ENCODE measurements around the gene PFDN1. TPM values are rescaled to one million over a fixed set of nuclear protein-coding genes. Genes with fewer than 3 reads are reported as not detected.

The PFDN1 gene
- polyA plus RNA-seq, 1 donor (not counting 4 experiments of a cell fraction or from before 2014, with no cell fraction given) = 79.0 TPM

DNA sequence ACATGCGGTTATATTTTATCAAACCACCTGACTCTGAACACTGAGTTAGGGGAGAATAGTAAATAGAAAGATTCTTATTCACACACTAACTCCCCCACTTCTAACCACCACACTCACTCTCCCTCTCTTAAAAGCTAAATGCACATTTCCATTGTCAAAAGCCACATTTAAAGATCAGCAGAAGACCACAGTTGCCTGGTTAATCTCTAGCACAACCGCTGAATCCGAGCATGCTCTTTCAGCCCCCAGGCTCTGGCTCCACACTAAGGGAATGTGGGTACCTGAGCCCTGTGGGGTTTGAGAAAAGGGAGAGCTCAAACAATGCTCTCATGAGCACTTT, 35.7 kb downstream of the PFDN1 start:
- dilution Hi-C loops (cut with MboI; ENCODE audit: extremely low pct_ligation_motif_present, low sequenced_read_pairs) = loop anchor here (10.0 kb wide), 1 partner anchor 48 kb away; no protein-coding TSS in a partner anchor

DNA sequence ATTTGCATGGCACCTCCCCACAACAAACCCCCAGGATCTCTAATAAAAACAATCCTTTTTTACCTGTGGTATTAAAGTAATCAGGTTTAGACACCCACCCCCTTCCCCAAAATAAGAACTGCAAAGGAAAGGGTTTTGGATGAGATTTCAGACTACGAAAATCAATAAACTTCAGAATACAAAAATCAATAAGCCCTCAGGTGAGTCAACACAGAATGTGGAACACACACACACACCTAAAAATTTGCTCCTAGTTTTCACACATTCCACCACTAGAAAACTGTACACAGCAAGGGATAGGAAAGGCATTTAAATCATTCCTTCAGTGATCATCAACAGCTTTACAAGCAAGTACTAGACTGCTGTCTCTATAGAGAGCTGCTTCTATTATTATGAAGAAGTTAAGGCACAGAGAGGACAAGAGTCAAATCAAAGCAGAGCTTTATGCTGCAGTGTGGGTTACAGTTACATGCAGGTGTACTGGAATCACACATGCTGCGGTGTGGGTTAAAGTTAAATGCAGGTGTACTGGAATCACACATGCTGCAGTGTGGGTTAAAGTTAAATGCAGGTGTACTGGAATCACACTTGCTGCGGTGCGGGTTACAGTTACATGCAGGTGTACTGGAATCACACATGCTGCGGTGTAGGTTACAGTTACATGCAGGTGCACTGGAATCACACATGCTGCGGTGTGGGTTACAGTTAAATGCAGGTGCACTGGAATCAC, 36.3 kb downstream of the PFDN1 start:
- Histone ChIP-seq H3K4me2 (ENCODE audit: control insufficient read depth, extremely low read depth, insufficient read depth, low read depth, low read length) (no peak overlapping the region), H3K79me2 (ENCODE audit: control insufficient read depth, insufficient read depth, low read length) (peaks cover 24% of the 10 kb centered on the region), H3K4me1 (ENCODE audit: control insufficient read depth, extremely low read depth, insufficient read depth, low read length) (peaks cover 9% of the 10 kb centered on the region), H3K9me1 (ENCODE audit: control insufficient read depth, extremely low read depth, insufficient read depth, low read length) (peaks cover 1% of the 10 kb centered on the region), H2AFZ (ENCODE audit: control insufficient read depth, low read length) (no peak overlapping the region), H3K27me3 (ENCODE audit: control insufficient read depth, extremely low read depth, insufficient read depth, low read length) (no peaks in the 10 kb centered on the region), H3K27ac (ENCODE audit: control insufficient read depth, insufficient read depth, low read length) (no peak overlapping the region), H3K9ac (ENCODE audit: control insufficient read depth, extremely low read depth, insufficient read depth, low read length) (no peak overlapping the region), H3K36me3 (ENCODE audit: control insufficient read depth in 2 of 2, extremely low read depth in 1 of 2, insufficient read depth in 2 of 2, low read length in 2 of 2) (peaks cover 0 to 2% of the 10 kb centered on the region in 2 experiments), H4K20me1 (ENCODE audit: control insufficient read depth, extremely low read depth, insufficient read depth, low read length) (no peaks in the 10 kb centered on the region), H3K4me3 (ENCODE audit: control insufficient read depth in 2 of 3, extremely low read depth in 1 of 3, insufficient read depth in 2 of 3, low read depth in 1 of 3, low read length in 3 of 3) (no peak overlapping the region), H3K9me3 (ENCODE audit: control insufficient read depth, low read depth, low read length) (no peaks in the 10 kb centered on the region)
- dilution Hi-C loops (cut with MboI; ENCODE audit: extremely low pct_ligation_motif_present, low sequenced_read_pairs) = loop anchor here (10.0 kb wide), 1 partner anchor 48 kb away; no protein-coding TSS in a partner anchor
- DNase-seq (ENCODE audit: low read depth, low spot score) (no peak), FAIRE-seq (no peak)
- TF ChIP-seq EZH2 (IDR thresholded peaks at IDR 0.05; ENCODE audit: low read length) = no peak
- TF ChIP-seq, protein P1, sequence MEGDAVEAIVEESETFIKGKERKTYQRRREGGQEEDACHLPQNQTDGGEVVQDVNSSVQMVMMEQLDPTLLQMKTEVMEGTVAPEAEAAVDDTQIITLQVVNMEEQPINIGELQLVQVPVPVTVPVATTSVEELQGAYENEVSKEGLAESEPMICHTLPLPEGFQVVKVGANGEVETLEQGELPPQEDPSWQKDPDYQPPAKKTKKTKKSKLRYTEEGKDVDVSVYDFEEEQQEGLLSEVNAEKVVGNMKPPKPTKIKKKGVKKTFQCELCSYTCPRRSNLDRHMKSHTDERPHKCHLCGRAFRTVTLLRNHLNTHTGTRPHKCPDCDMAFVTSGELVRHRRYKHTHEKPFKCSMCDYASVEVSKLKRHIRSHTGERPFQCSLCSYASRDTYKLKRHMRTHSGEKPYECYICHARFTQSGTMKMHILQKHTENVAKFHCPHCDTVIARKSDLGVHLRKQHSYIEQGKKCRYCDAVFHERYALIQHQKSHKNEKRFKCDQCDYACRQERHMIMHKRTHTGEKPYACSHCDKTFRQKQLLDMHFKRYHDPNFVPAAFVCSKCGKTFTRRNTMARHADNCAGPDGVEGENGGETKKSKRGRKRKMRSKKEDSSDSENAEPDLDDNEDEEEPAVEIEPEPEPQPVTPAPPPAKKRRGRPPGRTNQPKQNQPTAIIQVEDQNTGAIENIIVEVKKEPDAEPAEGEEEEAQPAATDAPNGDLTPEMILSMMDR (optimal IDR thresholded peaks at IDR 0.05 in 1 of 3, IDR thresholded peaks at IDR 0.05 in 1 of 3, conservative IDR thresholded peaks at IDR 0.05 in 1 of 3; ENCODE audit: extremely low read depth in 1 of 3, insufficient read depth in 2 of 3, low read length in 3 of 3) = no peak

More for the DNA sequence above, 35.7 kb downstream of the PFDN1 start:
- Histone ChIP-seq H3K9ac (ENCODE audit: control insufficient read depth, extremely low read depth, insufficient read depth, low read length) (no peak overlapping the region), H3K27ac (ENCODE audit: control insufficient read depth, insufficient read depth, low read length) (no peak overlapping the region), H3K79me2 (ENCODE audit: control insufficient read depth, insufficient read depth, low read length) (peaks cover 23% of the 10 kb centered on the region), H3K4me1 (ENCODE audit: control insufficient read depth, extremely low read depth, insufficient read depth, low read length) (peaks cover 3% of the 10 kb centered on the region), H3K27me3 (ENCODE audit: control insufficient read depth, extremely low read depth, insufficient read depth, low read length) (no peaks in the 10 kb centered on the region), H4K20me1 (ENCODE audit: control insufficient read depth, extremely low read depth, insufficient read depth, low read length) (no peaks in the 10 kb centered on the region), H3K4me3 (ENCODE audit: control insufficient read depth in 2 of 3, extremely low read depth in 1 of 3, insufficient read depth in 2 of 3, low read depth in 1 of 3, low read length in 3 of 3) (no peak overlapping the region), H3K9me1 (ENCODE audit: control insufficient read depth, extremely low read depth, insufficient read depth, low read length) (no peaks in the 10 kb centered on the region), H3K9me3 (ENCODE audit: control insufficient read depth, low read depth, low read length) (no peaks in the 10 kb centered on the region), H3K36me3 (ENCODE audit: control insufficient read depth in 2 of 2, extremely low read depth in 1 of 2, insufficient read depth in 2 of 2, low read length in 2 of 2) (peaks cover 0 to 2% of the 10 kb centered on the region in 2 experiments), H3K4me2 (ENCODE audit: control insufficient read depth, extremely low read depth, insufficient read depth, low read depth, low read length) (no peak overlapping the region), H2AFZ (ENCODE audit: control insufficient read depth, low read length) (no peak overlapping the region)
- DNase-seq (ENCODE audit: low read depth, low spot score) (no peak), FAIRE-seq (no peak)
- TF ChIP-seq EZH2 (IDR thresholded peaks at IDR 0.05; ENCODE audit: low read length) = no peak
- TF ChIP-seq, protein P1 (optimal IDR thresholded peaks at IDR 0.05 in 1 of 3, IDR thresholded peaks at IDR 0.05 in 1 of 3, conservative IDR thresholded peaks at IDR 0.05 in 1 of 3; ENCODE audit: extremely low read depth in 1 of 3, insufficient read depth in 2 of 3, low read length in 3 of 3) = no peak

Measured in keratinocyte (primary cell).